A549 treated with CORT108297 at 1 μM for 4 hours (cell line): Measurements from ENCODE around the gene APBA1. TPM values are rescaled to one million over a fixed set of nuclear protein-coding genes. Genes with fewer than 3 reads are reported as not detected.

Experiments
- total RNA-seq: library from RNA; stranded (reverse); fragments of 200-300 nt; extraction: Qiagen RNA extraction; gene quantifications from 5 replicates; pipeline ENCODE4 v1.2.3, GENCODE V29; 2022

The APBA1 gene
- total RNA-seq: 0.11 to 0.29 TPM (median 0.14 TPM) in 5 replicates

DNA sequence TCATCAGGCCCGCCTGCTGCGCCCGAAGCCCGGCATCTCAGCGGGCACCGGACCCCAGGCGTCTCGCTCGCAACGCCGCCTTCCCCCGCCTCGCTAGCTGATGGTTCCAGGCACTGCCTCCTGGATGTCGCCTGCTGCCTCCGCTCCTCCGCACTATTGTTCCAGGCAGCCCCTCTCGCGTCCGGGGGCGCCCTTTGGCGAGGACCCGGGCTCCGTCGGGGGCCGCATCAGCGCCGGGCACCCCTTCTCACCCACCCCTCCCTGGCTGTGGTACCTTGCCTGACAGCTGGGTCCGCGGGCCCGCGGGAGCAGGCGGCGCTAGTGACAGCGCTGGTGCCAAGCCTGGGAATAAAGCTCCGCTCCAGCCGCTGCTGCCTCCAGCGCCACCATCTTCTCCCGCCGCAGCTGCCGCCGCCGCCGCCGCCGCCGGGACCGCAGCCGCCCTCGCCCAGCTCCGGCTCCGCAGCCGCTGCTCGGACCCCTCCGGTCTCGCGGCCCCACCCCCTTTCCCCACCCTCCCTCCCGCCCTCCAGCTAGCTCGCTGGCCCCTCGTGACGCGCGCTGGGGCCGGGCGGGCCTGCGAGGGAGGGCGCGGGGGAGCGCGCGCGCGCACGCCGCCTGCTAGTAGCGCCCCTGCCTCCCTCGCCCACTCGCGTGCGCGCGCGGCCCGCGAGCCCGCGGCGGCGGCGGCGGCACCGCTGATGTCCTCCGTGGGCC is at the start of gene APBA1:
Gene APBA1, minus strand, starts transcription at position 493 of the 717 bp plus-strand sequence.

Other genes with a start within 250 kb of the APBA1 start
- gene PTAR1, start 87.6 kb upstream of the APBA1 start, total RNA-seq: 9.9 to 16.5 TPM (median 15.0 TPM) in 5 replicates
- 0.22 to 0.30 TPM (median 0.22 TPM) in 3 of 5 replicates, not detected in the others for gene CFAP95, start 148.4 kb upstream of the APBA1 start, total RNA-seq